Activated CD4-positive, alpha-beta T cell treated with anti-CD3 and anti-CD28 coated beads for 36 hours (primary cell): ENCODE measurements around the gene CDC42EP4. TPM values are rescaled to one million over a fixed set of nuclear protein-coding genes. Genes with fewer than 3 reads are reported as not detected.

Source experiments
- ATAC-seq: fragments of 200-7000 bp; cut with Tn5 transposase; one replicate; pipeline ENCODE4 v1.10.0; 2021; ENCODE audit warnings: mild to moderate bottlenecking, moderate library complexity
- CTCF ChIA-PET: fragments of 350-600 bp; sonication (Branson Sonifier 250); formaldehyde crosslinking; loops from one replicate; lab custom pipeline; 2021; ENCODE audit warnings: antibody characterized with exemption; lab: Charles Lee
- POLR2A ChIA-PET: fragments of 350-600 bp; sonication (Branson Sonifier 250); formaldehyde crosslinking; loops from one replicate; lab custom pipeline; 2021; ENCODE audit warnings: antibody characterized with exemption, inconsistent platforms; lab: Charles Lee
- DNase-seq: peaks from one replicate; pipeline ENCODE4 v3.0.0-alpha.2; 2020
- H3K27ac Mint-ChIP-seq: one replicate; pipeline ENCODE4 v1.8.0; 2021; ENCODE audit warnings: mixed read lengths
- H3K27me3 Mint-ChIP-seq: one replicate; pipeline ENCODE4 v1.8.0; 2021; ENCODE audit warnings: mixed read lengths
- H3K36me3 Mint-ChIP-seq: one replicate; pipeline ENCODE4 v1.8.0; 2021; ENCODE audit warnings: low read depth, mixed read lengths
- H3K4me1 Mint-ChIP-seq: one replicate; pipeline ENCODE4 v1.8.0; 2021; ENCODE audit warnings: mixed read lengths
- H3K4me3 Mint-ChIP-seq: one replicate; pipeline ENCODE4 v1.8.0; 2021; ENCODE audit warnings: mild to moderate bottlenecking, moderate library complexity, mixed read lengths
- H3K9me3 Mint-ChIP-seq: one replicate; pipeline ENCODE4 v1.8.0; 2021; ENCODE audit warnings: low read depth, mixed read lengths
- intact Hi-C, 2 experiments: fragments of 100-400 bp; cut with DNase I in 1 of 2; cut with micrococcal nuclease in 1 of 2; formaldehyde crosslinking; loops; one replicate each; pipeline versions ENCODE4 v1.14.2 to v1.15.1; 2022 to 2024; cut with DNase I, micrococcal nuclease
- total RNA-seq, 2 experiments: library from RNA; stranded (reverse); gene quantifications; one replicate each; pipeline ENCODE4 v1.2.3, GENCODE V29; 2021

Gene CDC42EP4
- total RNA-seq, 2 experiments from 2014 or later, result 0.87 to 0.91 TPM

DNA sequence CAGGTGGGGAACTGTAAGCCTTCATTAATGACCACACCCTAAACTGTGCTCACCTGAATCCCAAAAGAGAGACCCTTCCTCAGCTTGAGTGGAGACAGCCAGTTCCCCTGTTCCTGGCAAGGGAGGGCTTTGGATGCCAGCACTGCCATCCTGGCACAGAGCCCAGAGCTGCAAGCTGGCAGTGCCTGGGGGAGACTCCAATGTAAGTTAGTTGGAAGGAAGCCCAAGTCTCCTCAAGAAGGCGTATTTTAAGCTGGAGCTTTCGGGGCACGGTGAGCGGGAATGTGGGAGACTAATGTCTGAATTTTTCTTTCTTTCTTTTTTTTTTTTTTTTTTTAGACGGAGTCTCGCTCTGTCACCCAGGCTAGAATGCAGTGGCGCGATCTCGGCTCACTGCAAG, 4.7 kb downstream of the CDC42EP4 start:
- no peaks in the 10 kb centered on the region for H3K36me3 Mint-ChIP-seq
- peaks cover 11% of the 10 kb centered on the region for H3K27me3 Mint-ChIP-seq
- POLR2A ChIA-PET, result no interaction called here
- DNase-seq (no peak), ATAC-seq (no peak)
- H3K9me3 Mint-ChIP-seq, result no peaks in the 10 kb centered on the region
- CTCF ChIA-PET, result interaction anchor here (0.7 to 1.3 kb wide), 3 partner anchors 23 to 74 kb away, joined by 4 read pairs; no protein-coding TSS in a partner anchor
- H3K4me1 Mint-ChIP-seq, result peaks cover 10% of the 10 kb centered on the region
- intact Hi-C loops, result no loop called here
- no peak overlapping the region for H3K4me3 Mint-ChIP-seq
- H3K27ac Mint-ChIP-seq, result no peak overlapping the region

DNA sequence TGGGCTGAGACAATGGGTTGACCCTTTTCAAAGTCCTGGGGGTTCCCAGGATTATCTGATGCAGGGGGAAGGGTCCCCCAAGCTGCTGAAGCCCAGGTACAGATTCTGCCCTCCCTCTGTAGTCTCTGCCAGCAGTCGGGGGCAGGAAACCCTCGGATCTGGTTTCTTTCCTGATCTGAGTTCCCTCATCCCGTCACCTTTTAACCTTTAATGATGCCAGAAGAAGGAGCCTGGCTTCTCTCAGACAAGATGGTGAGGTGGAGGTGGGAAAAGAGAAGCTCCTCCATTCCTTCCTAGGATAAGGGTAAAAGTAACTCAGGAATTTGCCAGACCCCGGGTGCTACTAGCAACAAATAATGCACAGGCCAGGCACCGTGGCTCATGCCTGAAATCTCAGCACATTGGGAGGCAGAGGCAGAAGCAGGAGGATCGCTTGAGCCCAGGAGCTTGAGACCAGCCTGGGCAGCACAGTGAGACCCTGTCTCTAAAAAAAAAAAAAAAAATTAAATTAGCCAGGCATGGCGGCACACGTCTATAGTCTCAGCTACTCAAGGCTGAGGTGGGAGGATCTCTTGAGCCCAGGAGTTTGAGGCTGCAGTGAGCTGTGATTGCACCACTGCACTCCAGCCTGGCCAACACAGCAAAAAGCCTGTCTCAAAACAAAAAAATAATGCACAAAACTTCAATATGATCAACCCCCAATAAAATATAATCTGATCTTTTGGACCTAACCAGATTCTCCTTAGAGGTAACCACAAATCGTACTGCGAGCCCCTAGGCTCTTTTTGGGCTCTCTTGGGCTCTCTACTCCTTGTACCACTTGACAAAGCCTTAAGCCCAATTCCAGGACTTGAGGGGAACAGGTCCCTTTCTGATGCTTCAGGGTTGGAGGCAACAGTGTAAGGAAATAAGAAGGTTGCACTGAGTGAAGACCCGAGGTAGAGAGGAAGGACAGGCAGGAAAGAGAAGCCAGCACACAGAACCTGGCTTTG, 5.7 kb downstream of the CDC42EP4 start:
- H3K4me3 Mint-ChIP-seq, result no peak overlapping the region
- peaks cover 11% of the 10 kb centered on the region for H3K27me3 Mint-ChIP-seq
- intact Hi-C loops, result no loop called here
- DNase-seq, result no peak
- H3K4me1 Mint-ChIP-seq, result peaks cover 10% of the 10 kb centered on the region
- ChIA-PET CTCF (interaction anchor here (0.7 to 1.3 kb wide), 2 partner anchors 64 to 198 kb away, joined by 4 read pairs; no protein-coding TSS in a partner anchor), POLR2A (no interaction called here)
- H3K27ac Mint-ChIP-seq, result no peak overlapping the region
- no peaks in the 10 kb centered on the region for H3K36me3 Mint-ChIP-seq
- no peak for ATAC-seq
- H3K9me3 Mint-ChIP-seq, result no peaks in the 10 kb centered on the region

DNA sequence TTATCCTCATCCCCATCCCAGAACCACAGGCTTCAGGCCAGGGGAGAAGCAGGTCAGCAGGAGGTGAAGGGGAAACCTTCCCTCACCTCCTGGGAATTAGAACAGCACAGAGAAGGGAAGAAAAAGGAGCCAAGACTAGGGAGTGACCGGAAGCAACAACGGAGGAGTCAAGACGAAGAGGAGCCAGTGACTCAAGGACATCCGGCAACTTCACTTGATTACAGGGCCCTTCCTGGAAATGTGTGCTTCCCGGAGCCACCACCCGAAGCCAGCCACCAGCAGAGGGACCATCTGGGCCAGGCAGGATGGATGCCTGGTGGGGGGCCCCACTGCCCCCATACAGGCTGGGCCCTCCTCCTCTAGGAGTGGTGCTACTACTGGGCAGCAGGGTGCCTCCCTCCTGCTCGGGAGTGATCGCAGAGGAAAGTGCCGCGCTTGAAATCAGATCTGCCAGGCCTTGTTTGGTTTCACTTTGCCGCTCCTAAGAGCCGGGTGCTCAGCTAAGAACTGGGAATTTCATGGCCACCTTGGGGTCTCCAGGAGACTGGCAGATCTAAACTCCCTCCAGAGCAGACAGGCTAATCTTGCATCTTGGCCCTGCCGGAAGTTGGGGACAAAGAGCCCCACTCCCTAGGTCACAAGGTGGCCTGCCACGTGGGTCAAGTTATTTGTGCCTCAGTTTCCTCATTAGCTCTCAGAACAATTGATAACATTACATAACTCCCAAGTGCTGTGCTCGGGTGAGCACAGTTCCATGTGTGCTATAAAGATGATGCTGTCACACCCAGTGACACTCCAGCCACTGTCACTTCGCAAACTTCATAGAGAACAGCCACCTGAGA, 6.6 kb downstream of the CDC42EP4 start:
- CTCF ChIA-PET, result interaction anchor here (0.7 kb wide), 1 partner anchor 197 kb away, joined by 4 read pairs; no protein-coding TSS in a partner anchor
- no peaks in the 10 kb centered on the region for H3K9me3 Mint-ChIP-seq
- H3K27ac Mint-ChIP-seq, result no peak overlapping the region
- no peak overlapping the region for H3K4me3 Mint-ChIP-seq
- H3K27me3 Mint-ChIP-seq, result peaks cover 11% of the 10 kb centered on the region
- ATAC-seq (no peak), DNase-seq (no peak)
- no peaks in the 10 kb centered on the region for H3K36me3 Mint-ChIP-seq
- H3K4me1 Mint-ChIP-seq, result peaks cover 7% of the 10 kb centered on the region
- POLR2A ChIA-PET, result no interaction called here
- intact Hi-C loops, result no loop called here

GRCh38 chr17:73304438-73304837, 7.4 kb downstream of the CDC42EP4 start:
- no peak for DNase-seq
- no peak overlapping the region for H3K27ac Mint-ChIP-seq

GRCh38 chr17:73302189-73302588, 9.6 kb downstream of the CDC42EP4 start:
- no peaks in the 10 kb centered on the region for H3K36me3 Mint-ChIP-seq
- H3K4me3 Mint-ChIP-seq, result no peak overlapping the region
- DNase-seq (no peak), ATAC-seq (no peak)
- H3K4me1 Mint-ChIP-seq, result no peaks in the 10 kb centered on the region
- no peak overlapping the region for H3K27ac Mint-ChIP-seq
- peaks cover 8% of the 10 kb centered on the region for H3K27me3 Mint-ChIP-seq
- CTCF ChIA-PET, result interaction anchor here (1.5 to 1.9 kb wide), 2 partner anchors 8 to 68 kb away, joined by 4 to 6 read pairs; no protein-coding TSS in a partner anchor
- H3K9me3 Mint-ChIP-seq, result no peaks in the 10 kb centered on the region
- POLR2A ChIA-PET, result interaction anchor here (0.6 kb wide), 1 partner anchor 68 kb away, joined by 4 read pairs; no protein-coding TSS in a partner anchor
- intact Hi-C loops, result no loop called here

More at GRCh38 chr17:73304438-73304837, 7.4 kb downstream of the CDC42EP4 start:
- intact Hi-C loops, result no loop called here
- POLR2A ChIA-PET, result no interaction called here
- Mint-ChIP-seq H3K27me3 (peaks cover 10% of the 10 kb centered on the region), H3K36me3 (no peaks in the 10 kb centered on the region), H3K4me1 (peaks cover 2% of the 10 kb centered on the region), H3K4me3 (no peak overlapping the region), H3K9me3 (no peaks in the 10 kb centered on the region)
- no peak for ATAC-seq
- CTCF ChIA-PET, result no interaction called here

GRCh38 chr17:73301369-73301768, 10.4 kb downstream of the CDC42EP4 start:
- no peak overlapping the region for H3K4me3 Mint-ChIP-seq
- H3K9me3 Mint-ChIP-seq, result no peaks in the 10 kb centered on the region
- H3K27me3 Mint-ChIP-seq, result peaks cover 8% of the 10 kb centered on the region
- no peaks in the 10 kb centered on the region for H3K36me3 Mint-ChIP-seq
- CTCF ChIA-PET, result interaction anchor here (0.8 to 1.9 kb wide), 3 partner anchors 9 to 69 kb away, joined by 4 to 6 read pairs (median 6); no protein-coding TSS in a partner anchor
- ATAC-seq (no peak), DNase-seq (no peak)
- intact Hi-C loops, result no loop called here
- POLR2A ChIA-PET, result interaction anchor here (0.6 kb wide), 1 partner anchor 69 kb away, joined by 4 read pairs; no protein-coding TSS in a partner anchor
- H3K4me1 Mint-ChIP-seq, result no peaks in the 10 kb centered on the region
- H3K27ac Mint-ChIP-seq, result no peak overlapping the region

GRCh38 chr17:73300392-73300791, 11.4 kb downstream of the CDC42EP4 start:
- H3K4me3 Mint-ChIP-seq, result no peak overlapping the region
- H3K27ac Mint-ChIP-seq, result no peak overlapping the region
- no peaks in the 10 kb centered on the region for H3K9me3 Mint-ChIP-seq
- CTCF ChIA-PET, result interaction anchor here (0.8 to 1.9 kb wide), 2 partner anchors 18 to 69 kb away, joined by 5 to 6 read pairs; no protein-coding TSS in a partner anchor
- intact Hi-C loops, result no loop called here
- no peaks in the 10 kb centered on the region for H3K4me1 Mint-ChIP-seq
- POLR2A ChIA-PET, result no interaction called here
- DNase-seq, result no peak
- no peaks in the 10 kb centered on the region for H3K36me3 Mint-ChIP-seq
- peaks cover 8% of the 10 kb centered on the region for H3K27me3 Mint-ChIP-seq
- no peak for ATAC-seq

DNA sequence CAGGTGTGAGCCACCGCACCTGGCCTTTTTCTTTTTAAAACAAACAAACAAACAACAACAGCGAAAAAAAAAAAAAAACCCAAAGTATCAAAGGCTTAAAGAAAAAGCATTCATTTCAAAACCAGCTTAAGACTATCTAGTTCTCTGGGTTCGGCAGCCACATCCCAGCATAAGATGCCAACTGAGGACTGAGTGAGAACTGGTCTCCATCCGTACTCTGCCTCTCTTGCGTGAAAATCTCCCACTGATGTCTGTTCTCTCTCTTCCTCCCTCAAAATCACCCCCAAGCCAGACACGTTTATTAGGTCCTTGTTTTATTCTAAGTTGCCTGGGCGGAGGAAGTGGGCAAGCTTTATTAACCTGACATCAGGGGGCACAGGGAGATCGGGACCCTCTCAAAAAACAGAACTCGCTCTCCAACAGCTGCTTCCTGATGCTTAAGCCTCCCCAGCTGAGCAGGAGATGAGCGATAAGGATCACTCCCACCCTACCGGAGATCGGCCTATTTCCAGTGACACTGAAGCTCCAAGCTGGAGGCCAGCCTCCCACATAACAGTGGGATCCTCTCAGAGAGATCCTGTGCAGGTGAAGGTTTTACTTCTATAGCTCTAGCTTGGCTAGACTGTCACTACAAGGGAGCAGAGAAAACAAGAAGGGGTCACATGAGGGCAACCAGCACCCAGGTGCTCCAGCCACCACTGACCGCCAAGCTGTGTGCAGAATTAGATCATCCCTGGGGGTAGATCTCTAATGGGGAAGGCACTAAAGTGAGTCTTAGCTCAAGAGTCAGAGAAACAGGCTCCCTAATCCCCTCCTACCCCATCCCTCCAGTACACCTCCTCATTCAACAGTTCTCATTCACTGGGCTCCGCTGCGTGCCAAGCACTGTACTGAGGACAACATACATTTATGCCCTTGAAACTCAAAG, 13.6 kb downstream of the CDC42EP4 start:
- ChIA-PET CTCF (interaction anchor here (1.9 kb wide), 1 partner anchor 72 kb away, joined by 5 read pairs; no protein-coding TSS in a partner anchor), POLR2A (no interaction called here)
- Mint-ChIP-seq H3K9me3 (no peaks in the 10 kb centered on the region), H3K4me3 (no peak overlapping the region), H3K27ac (no peak overlapping the region), H3K4me1 (no peaks in the 10 kb centered on the region), H3K36me3 (no peaks in the 10 kb centered on the region), H3K27me3 (no peaks in the 10 kb centered on the region)
- intact Hi-C loops, result no loop called here
- no peak for DNase-seq
- no peak for ATAC-seq

GRCh38 chr17:73293480-73293911, 18.3 kb downstream of the CDC42EP4 start:
- ATAC-seq (no peak), DNase-seq (no peak)
- Mint-ChIP-seq H3K9me3 (no peaks in the 10 kb centered on the region), H3K36me3 (no peaks in the 10 kb centered on the region), H3K27ac (no peak overlapping the region), H3K4me3 (no peak overlapping the region), H3K4me1 (peaks cover 12% of the 10 kb centered on the region), H3K27me3 (no peaks in the 10 kb centered on the region)
- ChIA-PET POLR2A (interaction anchor here (0.7 kb wide), 1 partner anchor 296 kb away, joined by 5 read pairs; no protein-coding TSS in a partner anchor), CTCF (no interaction called here)
- intact Hi-C loops, result no loop called here

DNA sequence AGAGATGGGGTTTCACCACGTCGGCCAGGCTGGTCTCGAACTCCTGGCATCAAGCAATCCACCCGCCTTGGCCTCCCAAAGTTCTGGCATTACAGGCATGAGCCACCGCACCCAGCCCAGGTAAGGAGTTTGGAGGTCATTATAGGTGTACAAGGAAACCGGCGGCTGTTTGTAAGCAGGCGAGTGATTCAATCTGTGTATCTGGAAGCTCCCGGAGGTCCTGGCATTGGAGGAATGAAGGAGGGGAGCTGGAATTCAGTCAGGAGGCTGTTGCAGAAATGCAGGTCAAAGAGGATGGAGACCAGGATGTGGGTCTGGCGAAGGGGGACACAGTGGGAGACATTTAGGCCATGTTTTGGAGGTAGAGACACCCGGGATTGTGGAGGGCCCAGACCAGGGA, 18.8 kb downstream of the CDC42EP4 start:
- H3K4me3 Mint-ChIP-seq, result no peak overlapping the region
- POLR2A ChIA-PET, result interaction anchor here (0.7 kb wide), 1 partner anchor 296 kb away, joined by 5 read pairs; no protein-coding TSS in a partner anchor
- intact Hi-C loops, result no loop called here
- no peaks in the 10 kb centered on the region for H3K36me3 Mint-ChIP-seq
- H3K27ac Mint-ChIP-seq, result no peak overlapping the region
- H3K4me1 Mint-ChIP-seq, result peaks cover 12% of the 10 kb centered on the region
- H3K27me3 Mint-ChIP-seq, result no peaks in the 10 kb centered on the region
- DNase-seq, result no peak
- no peaks in the 10 kb centered on the region for H3K9me3 Mint-ChIP-seq
- no peak for ATAC-seq
- CTCF ChIA-PET, result interaction anchor here (0.6 kb wide), 1 partner anchor 16 kb away, joined by 3 read pairs; no protein-coding TSS in a partner anchor
